PFSK-1 (cell line): ENCODE data around the gene UMPS.

ENCODE experiments used
- TAF1 ChIP-seq: IDR thresholded peaks from 2 replicates; pipeline ENCODE4 v1.6.1; 2012; ENCODE audit warnings: low read length, control low read depth, borderline replicate concordance; ENCODE audit not compliant: insufficient read depth
- TF ChIP-seq, protein P1 (sequence below), 2 experiments: IDR thresholded peaks; 2 replicates each; pipeline versions ENCODE4 v1.6.1 to v1.8.0; 2011 to 2012; ENCODE audit warnings: low read depth in 2 of 2, low read length in 2 of 2, control low read depth in 1 of 2, inconsistent platforms in 1 of 2, mild to moderate bottlenecking in 1 of 2, moderate library complexity in 1 of 2; ENCODE audit not compliant: insufficient read depth in 1 of 2

DNA sequence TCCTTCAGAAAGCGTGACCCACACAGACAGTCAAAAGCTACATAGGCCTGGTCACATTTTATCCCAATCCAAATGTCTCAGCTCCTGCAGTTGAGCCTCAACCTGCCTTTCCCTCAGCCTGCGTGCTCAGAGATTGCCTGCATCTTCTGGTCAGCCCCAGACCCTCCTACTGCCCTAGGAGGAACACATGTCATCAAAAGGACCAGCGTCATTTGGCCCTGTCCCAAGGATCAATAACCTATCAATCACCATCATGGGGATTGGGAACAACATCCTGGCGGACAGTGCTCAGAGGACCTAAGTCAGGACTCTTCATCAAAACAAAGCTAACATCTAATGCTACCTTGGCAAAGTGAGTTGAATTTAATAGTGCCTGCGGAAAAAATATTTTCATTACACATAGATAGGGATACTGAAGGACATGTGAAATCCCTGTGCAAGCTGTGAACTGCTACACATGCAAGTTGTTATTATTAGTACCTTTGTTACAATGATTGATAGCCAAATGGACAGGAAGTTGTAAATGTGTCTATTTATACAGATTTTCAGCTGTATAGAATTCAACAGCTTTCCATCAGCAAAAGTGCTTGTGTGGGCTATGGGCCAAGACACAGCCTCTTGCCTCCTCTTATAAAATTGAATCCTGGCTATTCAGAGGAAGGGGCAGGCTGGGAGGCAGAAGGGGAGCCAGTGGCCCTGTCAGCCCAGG is 47.7 kb downstream of the UMPS start:
- TF ChIP-seq, protein P1, sequence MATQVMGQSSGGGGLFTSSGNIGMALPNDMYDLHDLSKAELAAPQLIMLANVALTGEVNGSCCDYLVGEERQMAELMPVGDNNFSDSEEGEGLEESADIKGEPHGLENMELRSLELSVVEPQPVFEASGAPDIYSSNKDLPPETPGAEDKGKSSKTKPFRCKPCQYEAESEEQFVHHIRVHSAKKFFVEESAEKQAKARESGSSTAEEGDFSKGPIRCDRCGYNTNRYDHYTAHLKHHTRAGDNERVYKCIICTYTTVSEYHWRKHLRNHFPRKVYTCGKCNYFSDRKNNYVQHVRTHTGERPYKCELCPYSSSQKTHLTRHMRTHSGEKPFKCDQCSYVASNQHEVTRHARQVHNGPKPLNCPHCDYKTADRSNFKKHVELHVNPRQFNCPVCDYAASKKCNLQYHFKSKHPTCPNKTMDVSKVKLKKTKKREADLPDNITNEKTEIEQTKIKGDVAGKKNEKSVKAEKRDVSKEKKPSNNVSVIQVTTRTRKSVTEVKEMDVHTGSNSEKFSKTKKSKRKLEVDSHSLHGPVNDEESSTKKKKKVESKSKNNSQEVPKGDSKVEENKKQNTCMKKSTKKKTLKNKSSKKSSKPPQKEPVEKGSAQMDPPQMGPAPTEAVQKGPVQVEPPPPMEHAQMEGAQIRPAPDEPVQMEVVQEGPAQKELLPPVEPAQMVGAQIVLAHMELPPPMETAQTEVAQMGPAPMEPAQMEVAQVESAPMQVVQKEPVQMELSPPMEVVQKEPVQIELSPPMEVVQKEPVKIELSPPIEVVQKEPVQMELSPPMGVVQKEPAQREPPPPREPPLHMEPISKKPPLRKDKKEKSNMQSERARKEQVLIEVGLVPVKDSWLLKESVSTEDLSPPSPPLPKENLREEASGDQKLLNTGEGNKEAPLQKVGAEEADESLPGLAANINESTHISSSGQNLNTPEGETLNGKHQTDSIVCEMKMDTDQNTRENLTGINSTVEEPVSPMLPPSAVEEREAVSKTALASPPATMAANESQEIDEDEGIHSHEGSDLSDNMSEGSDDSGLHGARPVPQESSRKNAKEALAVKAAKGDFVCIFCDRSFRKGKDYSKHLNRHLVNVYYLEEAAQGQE (IDR thresholded peaks at IDR 0.05; ENCODE audit: insufficient read depth in 1 of 2, low read depth in 2 of 2, low read length in 2 of 2) = no peak
- no peak for TF ChIP-seq TAF1
